ENCODE data around the gene GPR17.

GPR17 gene

DNA sequence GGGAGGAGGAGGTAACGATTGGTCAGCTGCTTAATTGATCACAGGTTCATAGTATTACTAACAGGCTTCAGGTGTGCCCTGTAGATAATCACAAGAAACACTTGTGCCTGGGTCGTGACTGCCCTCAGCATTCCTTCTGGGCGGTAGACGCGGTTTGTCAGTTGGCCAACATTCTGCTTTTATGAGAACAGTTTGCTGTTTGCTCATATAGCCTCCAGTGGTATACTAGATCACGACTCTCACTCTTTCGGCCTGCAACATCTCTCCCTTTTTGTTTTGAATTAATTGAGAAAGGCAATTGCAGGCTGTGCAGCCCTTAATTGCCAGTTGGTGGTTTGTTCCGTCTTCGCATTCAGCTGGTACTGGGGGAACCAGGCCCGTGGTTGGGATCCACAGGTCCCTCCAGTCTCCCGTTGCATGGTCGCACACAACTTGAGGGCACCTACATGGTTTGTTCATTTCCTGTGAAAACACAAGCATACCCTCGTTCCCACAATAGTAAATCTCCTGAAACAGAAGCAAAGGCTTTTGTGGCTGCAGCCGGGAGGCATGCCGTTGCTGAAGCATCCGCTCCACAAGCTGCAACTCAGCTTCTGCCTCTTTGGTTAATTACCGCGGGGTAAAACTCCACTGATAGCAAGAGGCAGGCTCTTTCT is 30.3 kb upstream of the GPR17 start:
- no peak for DNase-seq

DNA sequence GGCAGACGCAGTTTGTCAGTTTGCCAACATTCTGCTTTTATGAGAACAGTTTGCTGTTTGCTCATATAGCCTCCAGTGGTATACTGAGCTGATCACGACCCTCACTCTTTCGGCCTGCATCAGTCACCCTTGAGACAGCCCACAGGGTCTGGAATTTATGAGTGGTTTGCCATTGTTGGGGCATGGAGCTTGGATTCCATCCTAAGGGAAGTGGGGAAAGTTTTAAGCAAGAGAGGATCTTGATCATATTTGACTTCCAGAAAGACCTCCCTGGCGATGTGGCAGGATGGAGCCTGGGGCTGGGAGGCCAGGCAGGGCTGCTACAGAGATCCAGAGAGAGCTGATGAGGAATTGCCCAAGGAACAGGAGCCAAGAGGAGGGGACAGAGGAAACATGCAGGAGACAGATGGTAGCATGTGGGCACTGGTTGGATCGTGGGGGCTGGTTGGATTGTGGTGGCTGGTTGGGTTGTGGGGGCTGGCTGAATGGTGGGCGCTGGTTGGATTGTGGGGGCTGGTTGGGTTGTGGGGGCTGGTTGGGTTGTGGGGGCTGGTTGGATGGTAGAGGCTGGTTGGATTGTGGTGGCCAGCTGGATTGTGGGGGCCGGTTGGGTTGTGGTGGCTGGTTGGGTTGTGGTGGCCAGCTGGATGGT is 27.3 kb upstream of the GPR17 start:
- no peak for DNase-seq

DNA sequence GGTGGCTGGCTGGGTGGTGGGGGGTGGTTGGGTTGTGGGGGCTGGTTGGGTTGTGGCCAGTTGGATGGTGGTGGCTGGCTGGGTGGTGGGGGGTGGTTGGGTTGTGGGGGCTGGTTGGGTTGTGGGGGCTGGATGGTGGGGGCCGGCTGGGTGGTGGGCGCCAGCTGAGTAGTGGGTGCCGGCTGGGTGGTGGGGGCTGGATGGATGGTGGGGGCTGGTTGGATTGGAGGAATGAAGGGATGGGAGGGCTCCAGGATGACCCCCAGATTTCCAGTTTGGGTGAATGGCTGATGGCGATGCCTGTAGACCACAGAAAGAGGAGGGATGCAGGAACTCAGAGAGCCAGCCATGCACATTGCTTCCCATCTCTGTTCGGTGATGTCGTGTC is 26.8 kb upstream of the GPR17 start:
- DNase-seq, result no peak

DNA sequence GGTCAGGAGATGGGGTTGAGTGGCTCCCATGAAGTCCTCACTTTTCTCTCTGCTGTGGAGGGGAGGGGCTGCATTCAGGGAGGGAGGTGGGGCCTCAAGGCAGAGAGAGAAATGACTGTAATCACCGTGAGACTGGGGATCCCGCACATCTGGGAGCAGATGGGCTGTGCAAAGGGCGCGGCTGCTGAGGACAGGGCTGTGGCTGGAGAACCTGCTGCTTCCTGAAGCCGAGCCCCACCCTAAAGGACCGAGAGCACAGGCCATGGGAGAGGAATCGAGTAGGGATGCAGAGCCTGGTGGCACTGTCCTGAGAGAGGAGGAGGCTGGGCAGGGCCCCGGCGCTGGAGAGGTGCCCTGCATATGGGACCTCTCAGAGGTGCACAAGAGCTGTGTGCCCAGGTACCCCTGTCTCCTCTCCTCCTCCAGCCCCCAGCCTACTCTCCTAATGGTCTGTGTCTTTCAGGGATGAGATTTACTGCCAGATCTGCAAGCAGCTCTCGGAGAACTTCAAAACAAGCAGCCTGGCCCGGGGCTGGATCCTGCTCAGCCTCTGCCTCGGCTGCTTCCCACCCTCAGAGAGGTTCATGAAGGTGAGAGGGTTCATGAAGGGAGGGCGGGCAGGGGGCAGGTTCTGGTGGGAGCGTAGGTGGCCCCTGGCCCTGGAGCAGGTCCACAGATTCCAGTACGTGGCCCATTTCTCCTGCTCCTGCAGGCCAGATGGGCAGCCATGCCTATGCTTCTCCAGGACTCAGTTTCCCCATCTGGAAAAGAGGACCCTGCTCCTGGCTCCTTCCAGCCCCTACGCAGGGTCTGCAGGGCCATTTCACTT is 25.9 kb upstream of the GPR17 start:
- DNase-seq, result no peak

DNA sequence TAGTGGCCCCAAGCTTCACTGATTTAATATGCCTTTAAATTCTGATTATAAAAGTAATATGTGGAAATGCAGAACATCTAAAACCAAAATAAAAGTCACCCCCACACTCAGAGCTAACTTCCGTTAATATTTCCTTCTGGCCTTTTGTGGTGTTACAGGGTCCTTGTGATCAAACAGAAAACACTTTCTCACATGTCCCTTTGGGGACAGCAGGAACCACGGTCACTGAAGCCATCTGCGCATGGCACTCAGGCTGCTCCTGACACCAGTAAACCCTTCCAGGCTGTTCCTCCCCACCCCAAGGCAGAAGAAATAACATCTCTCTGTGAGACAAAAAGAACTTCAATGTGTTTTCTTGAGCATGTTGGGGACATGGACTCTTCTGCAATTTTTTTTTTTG is 25.1 kb upstream of the GPR17 start:
- DNase-seq, result no peak

DNA sequence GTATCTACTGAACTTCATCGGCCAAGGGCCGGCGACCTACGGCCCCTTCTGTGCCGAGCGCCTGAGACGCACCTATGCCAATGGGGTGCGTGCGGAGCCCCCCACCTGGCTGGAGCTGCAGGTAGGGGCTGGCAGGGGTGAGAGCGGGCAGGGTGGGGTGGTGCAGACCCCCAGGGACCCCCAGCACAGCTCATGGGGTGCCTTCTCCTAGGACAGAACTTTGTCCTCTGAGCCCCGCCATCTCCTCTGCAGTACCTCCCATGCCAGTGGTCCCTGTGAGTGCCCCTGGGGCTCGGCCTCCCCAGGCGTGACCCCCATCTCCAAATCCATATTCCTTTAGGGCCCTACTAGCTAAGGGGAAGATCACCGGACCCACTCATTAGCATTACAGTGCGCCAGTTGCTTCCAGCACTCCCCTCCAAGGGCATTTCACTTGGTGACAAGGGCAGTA is 23.9 kb upstream of the GPR17 start:
- DNase-seq, result no peak

DNA sequence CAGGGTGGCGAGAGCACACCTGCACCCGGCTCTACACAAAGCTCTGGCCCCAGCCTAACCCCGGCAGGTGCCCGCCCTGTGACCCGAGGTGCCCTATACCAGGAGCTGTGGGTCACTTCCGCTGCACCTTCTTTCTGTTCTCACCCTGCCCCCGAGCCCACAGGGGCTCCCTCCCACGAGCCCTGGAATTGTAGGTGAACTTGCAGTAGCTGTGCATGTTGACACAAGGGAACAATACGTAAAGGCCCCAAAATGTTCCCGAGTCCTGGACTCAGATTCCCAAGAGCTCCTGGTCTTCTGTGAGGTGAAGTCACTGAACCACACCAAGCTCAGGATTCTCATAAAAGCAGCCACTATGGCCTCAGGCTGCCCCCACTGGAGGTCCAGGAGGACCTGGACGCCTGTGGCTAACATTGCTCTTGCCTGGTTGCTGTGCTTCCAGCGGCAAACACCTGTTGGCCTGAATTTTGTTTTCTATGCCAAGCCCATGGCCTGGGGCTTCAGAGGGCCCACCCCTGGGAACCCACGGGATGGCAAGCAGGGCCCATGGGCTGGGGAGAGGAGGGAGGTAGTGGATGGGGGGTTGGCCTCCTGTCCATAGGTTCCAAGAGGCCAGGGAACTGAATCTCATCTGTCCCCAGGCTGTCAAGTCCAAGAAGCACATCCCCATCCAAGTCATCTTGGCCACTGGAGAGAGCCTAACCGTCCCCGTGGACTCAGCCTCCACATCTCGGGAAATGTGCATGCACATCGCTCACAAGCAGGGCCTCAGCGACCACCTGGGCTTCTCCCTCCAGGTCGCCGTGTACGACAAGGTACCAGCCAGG is 23.2 kb upstream of the GPR17 start:
- DNase-seq, result no peak

DNA sequence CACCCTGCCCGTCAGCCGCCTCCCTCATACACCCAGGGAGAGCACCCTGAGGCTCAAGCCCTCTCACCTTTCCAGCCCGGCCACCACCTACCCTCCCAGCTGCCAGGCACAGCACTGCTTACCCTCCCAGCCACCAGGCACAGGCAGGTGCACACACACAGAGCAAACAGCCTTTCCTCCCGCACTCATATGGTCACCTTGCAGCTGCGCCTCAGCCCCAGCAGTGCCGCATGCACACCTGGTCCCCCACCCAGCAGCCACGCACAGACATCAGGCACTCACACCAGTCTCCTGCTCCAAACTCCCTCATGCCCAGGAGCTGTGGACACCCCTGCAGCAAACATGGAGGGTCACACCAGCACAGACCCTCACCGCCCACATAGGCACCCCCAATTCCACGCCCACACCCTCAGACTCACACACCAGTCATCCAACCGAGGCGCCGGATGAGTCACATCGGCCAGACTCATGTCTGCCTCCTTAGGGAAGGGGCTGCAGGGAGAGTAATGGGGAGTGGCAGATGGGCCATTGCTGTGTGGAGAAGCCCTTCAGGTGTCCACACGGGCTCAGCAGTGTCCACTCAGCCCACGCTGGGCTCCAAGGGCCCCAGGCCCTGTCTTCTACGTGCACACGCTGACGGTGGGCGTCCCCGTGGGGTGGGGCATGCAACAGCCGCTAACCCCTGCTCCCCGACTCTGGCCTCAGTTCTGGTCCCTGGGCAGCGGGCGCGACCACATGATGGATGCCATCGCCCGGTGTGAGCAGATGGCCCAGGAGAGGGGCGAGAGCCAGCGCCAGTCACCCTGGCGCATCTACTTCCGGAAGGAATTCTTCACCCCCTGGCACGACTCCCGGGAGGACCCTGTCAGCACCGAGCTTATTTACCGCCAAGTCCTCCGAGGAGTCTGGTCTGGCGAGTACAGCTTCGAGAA is 22.3 kb upstream of the GPR17 start:
- no peak for DNase-seq

DNA sequence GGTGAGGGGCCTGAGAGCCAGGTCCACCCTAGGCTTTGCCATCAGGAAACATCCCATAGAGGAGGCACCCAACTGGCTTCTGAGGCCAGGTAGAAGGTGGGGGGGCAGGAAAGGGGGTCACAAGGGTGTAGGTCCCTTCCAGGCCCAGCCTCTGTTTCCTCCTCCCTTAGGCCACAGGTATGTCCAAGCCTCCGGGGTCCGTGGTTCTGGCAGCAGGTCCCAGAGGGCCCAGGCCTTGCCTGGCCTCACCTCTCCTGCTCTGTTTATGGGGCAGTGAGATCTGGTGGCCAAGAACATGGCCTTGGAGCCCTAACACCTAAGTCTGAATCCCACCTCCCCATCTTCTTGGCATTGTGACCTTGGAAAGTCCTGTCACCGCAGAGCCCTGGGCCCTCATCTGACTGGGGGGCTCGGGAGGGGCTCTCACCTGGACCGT is 21.6 kb upstream of the GPR17 start:
- no peak for DNase-seq

DNA sequence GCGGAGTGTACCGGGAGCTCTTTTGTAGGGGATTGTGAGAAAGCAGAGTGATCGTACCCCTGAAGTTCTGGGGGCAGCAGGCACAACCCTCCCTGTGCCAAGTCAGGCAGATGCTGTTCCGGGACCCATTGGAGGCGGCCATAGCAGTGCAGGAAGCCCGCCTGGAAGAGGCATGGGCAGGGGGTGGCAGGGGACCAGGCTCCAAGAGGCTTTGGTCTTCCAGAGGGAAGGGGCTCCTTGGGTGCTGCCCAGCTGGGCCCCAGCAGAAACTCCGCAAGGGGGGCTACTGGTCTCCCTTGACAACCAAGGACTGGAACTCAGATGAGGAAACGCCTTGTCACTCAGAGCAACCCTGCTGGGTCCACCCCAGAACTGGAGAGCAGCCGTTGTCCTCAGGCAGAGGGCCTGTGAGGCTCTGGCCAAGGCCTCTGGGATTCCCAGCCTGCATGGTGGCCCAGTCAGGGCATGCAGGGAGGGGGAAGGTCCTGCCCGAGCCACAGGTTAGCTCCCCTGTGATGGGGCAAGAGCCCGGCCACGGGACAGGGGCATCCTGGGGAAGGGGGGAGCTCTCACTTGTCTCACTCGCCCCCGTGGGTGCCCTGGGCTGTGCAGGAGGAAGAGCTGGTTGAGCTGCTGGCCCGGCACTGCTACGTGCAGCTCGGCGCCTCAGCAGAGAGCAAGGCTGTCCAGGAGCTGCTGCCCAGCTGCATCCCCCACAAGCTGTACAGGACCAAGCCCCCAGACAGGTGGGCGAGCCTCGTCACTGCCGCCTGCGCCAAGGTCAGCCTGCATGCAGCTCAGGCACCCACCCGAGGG is 21.0 kb upstream of the GPR17 start:
- no peak for DNase-seq

DNA sequence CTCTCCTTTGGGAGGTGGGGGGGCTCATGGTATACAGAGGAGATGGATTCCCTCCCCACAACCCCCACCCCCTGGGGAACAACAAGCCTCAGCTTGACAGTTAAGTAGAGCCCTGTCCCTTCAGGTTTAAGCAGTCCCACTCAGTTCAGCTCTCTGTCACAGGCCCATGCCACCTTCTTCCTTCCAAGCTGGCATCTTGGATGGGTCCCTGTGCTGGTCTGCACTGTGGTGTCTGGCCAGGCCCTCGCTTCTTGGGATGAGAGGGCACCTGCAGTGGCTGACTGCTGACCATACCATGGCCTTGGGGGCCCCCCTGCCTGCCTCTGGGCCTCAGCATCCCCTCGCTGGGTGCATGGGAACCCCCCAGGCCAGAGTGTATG is 20.4 kb upstream of the GPR17 start:
- DNase-seq, result no peak

DNA sequence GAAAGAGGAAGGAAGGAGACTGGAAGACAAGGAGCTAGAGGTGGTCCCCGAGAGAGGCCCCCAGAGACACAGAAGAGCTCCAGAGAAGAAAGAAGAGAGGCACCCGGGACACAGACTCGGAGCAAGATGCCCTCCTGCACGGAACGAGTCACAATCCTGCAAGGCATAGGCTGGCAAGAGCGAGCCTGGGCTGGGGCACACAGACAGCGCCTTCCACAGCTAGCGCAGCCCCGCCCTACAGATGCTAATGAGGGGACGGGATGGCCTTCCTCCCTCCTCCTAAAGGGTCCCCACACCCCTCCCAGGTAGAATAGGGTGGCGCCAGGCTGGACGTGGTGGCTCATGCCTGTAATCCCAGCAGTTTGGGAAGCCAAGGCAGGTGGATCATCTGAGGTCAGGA is 19.8 kb upstream of the GPR17 start:
- no peak for DNase-seq

DNA sequence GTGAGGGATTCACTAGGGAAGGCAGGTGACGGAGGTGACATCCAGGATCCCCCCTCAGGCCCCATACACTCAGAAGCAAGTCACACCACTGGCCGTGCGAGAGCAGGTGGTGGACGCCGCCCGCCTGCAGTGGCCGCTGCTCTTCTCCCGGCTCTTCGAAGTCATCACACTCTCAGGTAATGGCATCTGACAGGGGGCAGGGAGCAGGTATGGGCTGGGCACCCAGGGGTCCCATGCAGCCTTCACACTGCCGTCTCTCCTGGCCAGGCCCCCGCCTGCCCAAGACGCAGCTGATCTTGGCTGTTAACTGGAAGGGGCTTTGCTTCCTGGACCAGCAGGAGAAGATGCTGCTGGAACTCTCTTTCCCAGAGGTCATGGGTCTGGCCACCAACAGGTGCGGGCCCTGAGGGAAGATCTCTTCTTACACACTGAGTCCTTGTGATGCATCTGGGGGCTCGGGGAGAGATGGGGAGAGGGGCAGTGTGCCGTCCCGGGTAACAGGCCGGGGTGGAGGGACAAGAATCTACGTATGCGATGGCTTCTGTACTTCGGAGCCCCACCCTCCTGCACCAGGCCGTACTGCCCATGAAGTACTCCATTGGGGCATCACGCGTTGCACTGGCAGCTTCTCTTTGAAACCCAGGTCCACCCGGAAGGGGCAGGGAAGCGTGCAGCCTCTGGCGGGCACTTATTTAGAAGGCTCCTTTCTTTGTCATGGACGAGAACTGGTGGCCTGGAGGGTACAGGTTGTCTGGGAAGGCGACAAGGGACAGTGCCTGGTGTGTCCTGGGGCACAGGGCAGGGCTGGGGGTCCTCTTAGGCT is 18.8 kb upstream of the GPR17 start:
- no peak for DNase-seq

DNA sequence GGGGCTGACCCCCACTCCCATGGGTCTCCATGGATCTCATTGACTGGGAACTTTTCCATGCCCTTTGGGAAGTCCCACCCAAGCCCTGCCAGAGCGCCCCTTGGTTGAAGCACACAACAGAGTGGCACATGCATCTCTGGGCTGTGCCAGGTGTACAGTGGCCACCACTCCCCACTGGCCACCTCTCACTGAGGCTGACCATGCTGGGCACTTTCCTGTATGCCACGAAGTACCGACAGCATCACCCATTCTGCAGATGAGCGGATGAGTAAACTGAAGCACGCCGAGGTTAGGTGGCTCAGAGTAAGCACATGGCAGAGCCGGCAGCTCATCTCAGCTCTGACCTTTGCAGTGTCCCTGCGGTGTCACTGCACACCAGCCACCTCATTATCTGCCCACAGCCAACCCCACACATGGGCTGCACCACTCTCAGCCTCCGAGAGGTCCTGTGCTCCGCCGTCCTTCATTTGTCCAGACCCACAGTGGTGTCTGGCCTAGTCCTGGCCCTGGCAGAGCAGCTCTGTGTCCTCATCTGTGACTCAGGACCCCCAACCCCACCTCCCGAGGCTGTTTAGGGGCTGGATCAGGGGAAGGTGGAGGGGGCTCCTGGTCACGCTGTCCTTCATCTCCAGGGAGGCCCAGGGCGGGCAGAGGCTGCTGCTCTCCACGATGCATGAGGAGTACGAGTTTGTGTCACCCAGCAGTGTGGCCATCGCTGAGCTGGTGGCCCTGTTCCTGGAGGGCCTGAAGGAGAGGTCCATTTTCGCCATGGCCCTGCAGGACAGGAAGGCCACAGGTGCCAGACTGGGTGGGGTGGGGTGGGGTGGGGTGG is 18.0 kb upstream of the GPR17 start:
- DNase-seq, result no peak

DNA sequence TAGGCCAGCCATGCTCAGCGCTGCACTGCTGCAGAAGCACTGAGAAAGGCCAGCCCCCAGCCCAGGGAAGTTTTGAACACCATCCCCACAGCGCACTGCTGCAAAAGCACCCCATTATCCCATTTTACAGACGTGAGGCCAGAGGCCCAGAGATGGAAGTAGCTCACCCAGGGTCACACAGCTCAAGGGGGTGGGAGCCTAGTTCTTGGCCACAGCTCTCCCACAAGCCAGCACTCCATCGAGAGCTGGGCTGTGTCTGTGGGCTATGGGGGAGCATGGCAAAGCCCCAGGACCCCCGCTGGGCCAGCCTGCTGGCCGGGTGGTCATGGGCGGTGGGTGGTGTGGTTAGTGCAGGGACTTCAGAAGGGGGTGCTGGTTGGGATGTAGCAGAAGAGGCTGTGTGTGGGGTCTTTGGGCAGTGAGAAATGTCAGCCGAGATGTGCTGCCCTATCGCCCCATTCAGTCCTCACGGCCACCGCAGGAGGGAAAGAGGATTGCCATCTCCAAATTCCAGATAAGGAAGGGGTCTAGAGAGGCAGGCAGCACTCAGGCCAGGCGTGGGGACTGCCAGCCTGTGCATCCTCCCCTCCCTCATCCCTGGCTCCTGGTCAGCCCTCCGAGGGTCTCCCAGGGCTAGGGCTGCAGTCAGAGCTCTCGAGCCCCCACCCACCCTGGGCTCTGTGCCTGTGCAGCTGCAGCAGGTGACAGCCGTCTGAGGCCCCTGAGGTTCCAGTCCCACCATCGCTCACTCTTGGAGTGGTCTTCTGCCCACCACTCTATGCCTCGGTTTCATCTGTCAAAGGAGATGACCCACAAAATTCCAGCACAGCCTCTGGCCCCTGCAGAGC is 17.0 kb upstream of the GPR17 start:
- no peak for DNase-seq

DNA sequence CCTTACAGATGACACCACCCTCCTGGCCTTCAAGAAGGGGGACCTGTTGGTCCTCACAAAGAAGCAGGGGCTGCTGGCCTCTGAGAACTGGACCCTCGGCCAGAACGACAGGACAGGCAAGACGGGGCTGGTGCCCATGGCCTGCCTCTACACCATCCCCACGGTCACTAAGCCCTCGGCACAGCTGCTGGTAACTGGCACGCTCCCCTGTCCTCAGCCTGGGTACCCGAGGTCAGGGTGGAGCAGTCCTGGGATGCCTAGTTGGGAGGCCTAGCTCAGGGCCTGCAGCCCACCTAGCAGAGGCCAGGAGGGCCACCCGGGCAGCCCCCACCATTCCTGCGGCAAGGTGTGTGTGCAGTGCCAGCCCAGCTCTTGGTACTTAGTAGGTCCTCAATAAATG is 16.3 kb upstream of the GPR17 start:
- DNase-seq, result no peak

DNA sequence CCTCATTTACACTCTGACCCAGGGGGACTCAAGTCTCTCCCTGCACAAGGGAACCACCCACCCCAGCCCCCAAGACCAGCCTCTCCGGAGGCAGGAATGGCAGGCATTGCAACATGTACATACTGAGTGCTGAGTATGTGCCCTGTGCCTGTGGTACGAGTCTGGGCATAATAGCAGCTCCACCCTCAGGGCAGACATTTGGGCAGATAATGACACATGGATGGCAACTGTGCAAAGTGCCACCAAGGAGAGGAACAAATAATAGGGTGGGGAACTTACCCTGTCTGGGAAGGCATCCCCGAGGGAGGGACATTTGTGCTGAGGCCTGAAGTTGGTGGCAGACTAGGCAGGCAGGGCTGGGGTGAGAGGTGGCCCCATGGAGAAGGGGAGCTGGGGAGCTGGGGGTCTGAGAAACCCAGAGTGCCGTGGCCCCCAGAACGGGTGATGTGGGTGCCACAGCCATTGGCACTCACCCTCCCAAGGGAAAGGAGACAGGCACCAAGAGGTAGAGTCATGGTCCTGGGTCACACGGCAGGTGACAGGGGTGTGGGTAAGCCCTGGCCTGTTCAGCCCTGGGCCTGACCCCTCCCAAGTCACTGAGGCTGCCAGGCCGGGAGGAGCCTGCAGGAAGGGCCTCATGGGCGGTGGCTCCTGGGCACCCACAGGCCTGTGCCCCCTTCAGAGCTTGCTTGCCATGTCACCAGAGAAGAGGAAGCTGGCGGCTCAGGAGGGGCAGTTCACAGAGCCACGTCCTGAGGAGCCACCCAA is 15.7 kb upstream of the GPR17 start:
- no peak for DNase-seq
